Breast epithelium (tissue), 4 donors: ENCODE results near the gene STX18. TPM values are rescaled to one million over a fixed set of nuclear protein-coding genes. Genes with fewer than 3 reads are reported as not detected.

Source experiments
- DNase-seq, 2 donors: peaks; one replicate each; pipeline ENCODE4 v3.0.0-alpha.2; 2019; ENCODE audit warnings: low spot score in 2 of 2
- H3K27ac ChIP-seq, 2 donors: fragments of 200-600 bp; sonication (generic) in 1 of 2; one replicate each; pipeline ENCODE4 v1.5.1; 2016 to 2019; ENCODE audit warnings: mild to moderate bottlenecking in 1 of 2
- H3K27me3 ChIP-seq, 2 donors: fragments of 200-600 bp; sonication (generic) in 1 of 2; one replicate each; pipeline versions ENCODE4 v1.5.1 to v1.6.0; 2017 to 2019; ENCODE audit warnings: control low read depth in 1 of 2, mild to moderate bottlenecking in 1 of 2
- H3K36me3 ChIP-seq: fragments of 200-600 bp; one replicate; pipeline ENCODE4 v1.5.1; 2019
- H3K4me1 ChIP-seq, 2 donors: fragments of 200-600 bp; sonication (generic); one replicate each; pipeline ENCODE4 v1.5.1; 2016 to 2019; ENCODE audit warnings: control low read depth in 1 of 2
- H3K4me3 ChIP-seq, 3 donors: fragments of 200-600 bp; sonication (generic); 1 replicate in 2 of 3; 2 replicates in 1 of 3; pipeline ENCODE4 v1.5.1; 2016 to 2019; ENCODE audit warnings: mild to moderate bottlenecking in 3 of 3, moderate library complexity in 2 of 3
- H3K9me3 ChIP-seq, 2 donors: fragments of 200-600 bp; sonication (generic) in 1 of 2; one replicate each; pipeline ENCODE4 v1.5.1; 2016 to 2019; ENCODE audit warnings: control low read depth in 1 of 2
- CTCF ChIP-seq, 3 donors: fragments of 450-650 bp; IDR thresholded peaks; one replicate each; pipeline ENCODE4 v1.5.1; 2016 to 2017; ENCODE audit warnings: antibody characterized with exemption in 3 of 3, mild to moderate bottlenecking in 3 of 3, moderate library complexity in 3 of 3
- POLR2A ChIP-seq: fragments of 450-650 bp; IDR thresholded peaks from one replicate; pipeline ENCODE4 v1.6.1; 2016; ENCODE audit warnings: antibody characterized with exemption, mild to moderate bottlenecking, moderate library complexity
- POLR2AphosphoS5 ChIP-seq, 3 donors: sonication (generic); formaldehyde crosslinking; IDR thresholded peaks; one replicate each; pipeline ENCODE4 v1.6.1; 2017; ENCODE audit warnings: antibody characterized with exemption in 3 of 3
- intact Hi-C: fragments of 100-400 bp; cut with DNase I; formaldehyde crosslinking; loops from one replicate; pipeline ENCODE4 v1.15.1; 2023; ENCODE audit warnings: low total_unique reads
- total RNA-seq, 3 donors: library from RNA; depleted of rRNA; stranded (reverse); fragments of >200 nt; gene quantifications; one replicate each; pipeline ENCODE4 v1.1.0, GENCODE V29; 2016

Gene STX18
- total RNA-seq, 3 donors from 2014 or later, result 32.2 to 36.3 (median 32.8) TPM

- Histone ChIP-seq H3K27ac (no peak overlapping the region), H3K4me3 (no peak overlapping the region), H3K4me1 (no peaks in the 10 kb centered on the region), H3K27me3 (no peaks in the 10 kb centered on the region), H3K9me3 (no peaks in the 10 kb centered on the region), H3K36me3 (peaks cover 6% of the 10 kb centered on the region)
- no peak for TF ChIP-seq CTCF (IDR thresholded peaks at IDR 0.05)
- no peak for TF ChIP-seq POLR2AphosphoS5 (IDR thresholded peaks at IDR 0.05)
- no peak for TF ChIP-seq POLR2A
- intact Hi-C loops, result no loop called here
- DNase-seq, result no peak
These were observed 86.5 kb downstream of the STX18 start for GRCh38 chr4:4455210-4455865.

DNA sequence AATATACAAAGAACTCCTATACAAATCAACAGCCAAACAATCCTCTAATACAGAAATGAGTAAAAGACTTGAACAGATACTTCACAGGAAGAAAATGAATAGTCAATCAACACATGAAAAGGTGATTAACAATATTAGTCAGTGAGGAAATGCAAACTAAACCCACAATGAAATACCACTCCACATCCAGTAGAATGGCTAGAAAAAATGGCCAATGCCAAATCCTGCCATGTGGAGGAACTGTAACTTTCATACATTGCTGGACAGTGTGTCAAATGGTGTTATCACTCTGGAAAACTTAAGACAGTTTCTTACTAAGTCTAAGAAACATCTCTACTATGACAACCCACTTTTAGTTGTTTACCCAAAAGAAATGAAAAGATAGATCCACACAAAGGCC is 95.4 kb downstream of the STX18 start:
- DNase-seq, result no peak
- Histone ChIP-seq H3K4me1 (no peaks in the 10 kb centered on the region), H3K27ac (no peak overlapping the region), H3K36me3 (no peaks in the 10 kb centered on the region), H3K4me3 (no peak overlapping the region), H3K27me3 (no peaks in the 10 kb centered on the region), H3K9me3 (no peaks in the 10 kb centered on the region)
- no peak for TF ChIP-seq POLR2A
- no peak for TF ChIP-seq CTCF (IDR thresholded peaks at IDR 0.05)
- no peak for TF ChIP-seq POLR2AphosphoS5 (IDR thresholded peaks at IDR 0.05)
- intact Hi-C loops, result no loop called here

GRCh38 chr4:4443821-4444220 is 98.0 kb downstream of the STX18 start:
- Histone ChIP-seq H3K9me3 (no peaks in the 10 kb centered on the region), H3K4me3 (no peak overlapping the region), H3K27ac (no peak overlapping the region), H3K27me3 (no peaks in the 10 kb centered on the region), H3K36me3 (no peaks in the 10 kb centered on the region), H3K4me1 (no peaks in the 10 kb centered on the region)
- DNase-seq, result no peak
- intact Hi-C loops, result no loop called here
- TF ChIP-seq POLR2A (no peak), CTCF (IDR thresholded peaks at IDR 0.05) (no peak), POLR2AphosphoS5 (IDR thresholded peaks at IDR 0.05) (no peak)

DNA sequence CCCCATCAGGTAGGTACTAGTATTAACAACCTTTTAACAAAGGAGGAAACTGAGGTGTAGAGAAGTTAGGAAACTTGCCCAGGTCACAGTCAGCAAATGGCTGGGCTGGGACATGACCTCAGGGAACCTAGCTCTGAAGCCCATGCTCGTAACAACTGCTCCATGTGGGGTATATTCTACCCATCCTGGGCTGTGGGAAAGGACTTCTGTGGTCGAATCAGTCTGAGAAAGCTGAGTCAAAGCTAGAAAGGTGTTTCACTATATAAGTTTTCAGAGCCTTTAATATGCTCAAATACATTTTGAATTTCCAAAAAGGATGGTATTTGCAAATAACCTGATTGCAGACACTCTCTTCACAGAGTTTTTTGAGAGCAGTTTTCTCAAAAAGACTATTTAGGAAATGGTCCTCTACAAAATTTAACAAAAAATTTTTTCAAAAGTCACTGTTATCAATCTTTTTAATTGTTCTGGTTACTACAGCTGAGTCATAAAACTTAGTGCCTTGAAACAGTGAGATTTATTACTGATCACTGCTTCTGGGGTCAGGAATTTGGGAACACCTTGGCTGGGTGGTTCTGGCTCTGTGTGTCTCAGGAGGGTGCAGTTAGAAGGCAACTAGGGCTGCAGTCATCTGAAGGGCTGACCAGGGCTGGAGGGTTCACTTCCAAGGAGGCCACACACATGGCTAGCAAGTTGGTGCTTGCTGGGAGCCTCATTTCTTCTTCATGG is 101.4 kb downstream of the STX18 start:
- intact Hi-C loops, result no loop called here
- TF ChIP-seq POLR2AphosphoS5 (IDR thresholded peaks at IDR 0.05) (no peak), POLR2A (no peak), CTCF (IDR thresholded peaks at IDR 0.05) (no peak)
- no peaks in the 10 kb centered on the region for H3K4me1 ChIP-seq
- no peaks in the 10 kb centered on the region for H3K36me3 ChIP-seq
- H3K27me3 ChIP-seq, result no peaks in the 10 kb centered on the region
- H3K9me3 ChIP-seq, result no peaks in the 10 kb centered on the region
- no peak overlapping the region for H3K4me3 ChIP-seq
- DNase-seq, result no peak
- no peak overlapping the region for H3K27ac ChIP-seq

GRCh38 chr4:4439782-4440181 is 102.1 kb downstream of the STX18 start:
- intact Hi-C loops, result loop anchor here (5.0 kb wide), 1 partner anchor 227 kb away; no protein-coding TSS in a partner anchor
- Histone ChIP-seq H3K4me1 (no peaks in the 10 kb centered on the region), H3K9me3 (no peaks in the 10 kb centered on the region), H3K27me3 (no peaks in the 10 kb centered on the region), H3K36me3 (no peaks in the 10 kb centered on the region), H3K27ac (no peak overlapping the region), H3K4me3 (no peak overlapping the region)
- no peak for DNase-seq
- TF ChIP-seq POLR2A, result no peak
- no peak for TF ChIP-seq POLR2AphosphoS5 (IDR thresholded peaks at IDR 0.05)
- no peak for TF ChIP-seq CTCF (IDR thresholded peaks at IDR 0.05)
